HG02943 (cell line): ENCODE measurements around the gene COA1.
"Not testable (repeated sequence)": the region's sequence is repeated elsewhere in the genome, so short reads cannot be mapped to it uniquely, and the experiment has no call there.

Source experiments
- ATAC-seq: cut with Tn5 transposase; IDR thresholded peaks from one replicate; pipeline ENCODE4 v1.9.1; 2021; ENCODE audit warnings: mild to moderate bottlenecking, low read depth, moderate library complexity; ENCODE audit not compliant: unreplicated experiment

Gene COA1

DNA sequence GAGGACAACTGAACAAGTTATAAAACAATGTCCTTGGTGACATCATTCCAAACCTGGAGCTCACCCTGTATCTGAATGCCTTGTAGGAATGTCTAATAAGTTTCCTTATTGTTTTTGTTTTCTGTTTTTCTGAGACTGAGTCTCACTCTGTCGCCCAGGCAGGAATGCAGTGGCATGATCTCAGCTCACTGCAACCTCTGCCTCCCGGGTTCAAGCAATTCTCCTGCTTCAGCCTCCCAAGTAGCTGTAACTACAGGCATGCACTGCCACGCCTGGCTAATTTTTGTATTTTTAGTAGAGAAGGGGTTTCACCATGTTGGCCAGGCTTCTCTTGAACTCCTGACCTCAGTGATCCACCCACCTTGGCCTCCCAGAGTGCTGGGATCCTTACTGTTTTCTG lies 2.2 kb upstream of the COA1 start:
- ATAC-seq: not testable (repeated sequence)

DNA sequence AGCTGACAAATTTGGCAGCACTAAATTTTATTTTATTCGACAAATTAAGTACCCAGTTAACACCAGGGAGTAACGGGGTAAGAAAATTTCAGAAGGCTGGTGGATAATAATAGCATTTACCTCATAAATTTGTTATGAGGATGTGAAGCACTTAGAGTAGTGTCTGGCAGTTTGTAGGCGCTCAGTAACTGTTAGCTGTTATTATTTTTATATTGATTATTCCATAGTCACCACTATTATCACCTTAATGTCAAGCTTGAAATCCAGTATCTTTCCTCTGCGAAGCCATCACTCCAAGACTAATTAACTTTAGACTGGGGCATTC lies 563 bp upstream of the COA1 start:
- ATAC-seq: peak; percentile 12

- ATAC-seq: no peak
Observed at GRCh38 chr7:43727494-43727893, 1.8 kb downstream of the COA1 start.

DNA sequence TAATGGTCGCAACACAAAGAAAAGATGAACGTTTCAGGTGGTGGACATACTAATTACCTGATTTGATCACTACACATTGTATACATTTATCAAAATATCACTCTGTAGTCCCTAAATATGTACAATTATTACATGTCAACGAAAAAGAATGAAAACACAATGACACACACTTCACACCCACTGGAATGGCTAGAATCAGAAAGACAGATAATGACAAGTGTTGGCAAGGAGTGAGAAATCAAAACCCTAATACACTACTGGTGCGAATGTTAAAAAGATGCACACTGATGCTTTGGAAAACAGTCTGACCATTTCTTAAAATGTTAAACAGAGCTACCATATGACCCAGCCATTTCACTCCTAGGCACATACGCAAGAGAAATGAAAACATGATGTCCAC lies 2.3 kb downstream of the COA1 start:
- no peak for ATAC-seq

DNA sequence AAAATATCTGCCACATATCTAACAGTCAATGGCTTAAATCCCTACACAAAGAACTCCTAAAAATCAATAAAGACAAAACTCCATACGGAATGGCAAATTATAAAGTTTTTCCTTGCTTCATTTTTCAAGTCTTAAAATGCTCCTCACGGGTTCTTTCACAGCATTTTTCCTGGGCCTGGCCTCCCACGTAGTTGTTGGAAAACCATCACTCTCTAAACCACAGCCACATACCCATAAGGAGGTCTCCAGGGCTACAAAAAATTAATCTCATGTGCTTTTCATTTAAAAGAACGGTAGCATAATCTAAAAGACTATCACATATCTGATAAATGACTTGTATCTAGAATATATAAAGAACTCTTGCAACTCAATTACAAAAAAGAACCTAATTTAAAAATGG lies 2.9 kb downstream of the COA1 start:
- ATAC-seq: no peak

DNA sequence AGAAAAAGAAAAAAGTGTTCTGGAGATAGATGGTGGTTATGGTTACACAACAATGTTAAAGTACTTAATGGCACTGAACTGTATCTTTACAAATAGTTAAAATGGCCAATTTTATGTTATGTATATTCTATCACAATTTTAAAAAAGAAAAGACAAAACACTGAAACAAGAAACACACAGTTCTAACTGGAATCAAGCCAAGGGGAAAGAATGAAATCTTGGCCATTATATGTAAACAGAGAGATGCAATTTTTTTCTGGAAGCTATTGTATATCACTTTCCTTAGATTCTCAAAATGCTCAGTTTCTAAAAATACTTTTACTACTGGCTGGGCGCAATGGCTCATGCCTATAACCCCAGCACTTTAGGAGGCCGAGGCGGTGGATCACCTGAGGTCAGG lies 4.1 kb downstream of the COA1 start:
- no peak for ATAC-seq

- ATAC-seq: no peak
Observed at GRCh38 chr7:43723007-43723341, 6.3 kb downstream of the COA1 start.

DNA sequence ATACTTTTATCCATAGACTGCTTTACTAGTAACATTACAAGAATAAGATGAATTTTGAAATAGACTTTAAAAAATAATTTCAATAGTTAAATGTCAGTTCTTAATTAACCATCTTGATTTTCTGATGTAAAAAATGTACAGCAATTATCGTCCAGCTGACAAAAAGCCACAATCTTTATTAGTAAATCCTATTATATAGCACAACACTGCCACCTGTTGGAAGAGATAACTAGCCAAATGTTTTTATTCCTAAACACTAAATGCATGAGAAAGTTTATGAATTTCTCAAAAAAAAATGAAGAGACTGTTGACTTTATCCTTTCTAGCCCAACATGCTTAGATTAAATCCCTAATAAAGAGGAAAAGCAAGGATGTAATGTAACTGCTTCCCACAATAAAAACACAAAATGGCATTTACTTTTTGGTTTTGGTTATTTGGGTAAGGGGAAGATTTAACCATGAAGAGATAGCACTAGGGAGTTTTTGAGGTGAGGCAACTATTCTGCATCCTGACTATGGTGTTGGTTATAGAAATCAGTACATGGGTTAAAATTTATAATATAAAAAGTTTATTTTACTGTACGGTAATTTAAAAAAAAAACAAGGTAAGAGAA lies 8.0 kb downstream of the COA1 start:
- no peak for ATAC-seq

- ATAC-seq: no peak
Observed at GRCh38 chr7:43716598-43716997, 12.7 kb downstream of the COA1 start.

DNA sequence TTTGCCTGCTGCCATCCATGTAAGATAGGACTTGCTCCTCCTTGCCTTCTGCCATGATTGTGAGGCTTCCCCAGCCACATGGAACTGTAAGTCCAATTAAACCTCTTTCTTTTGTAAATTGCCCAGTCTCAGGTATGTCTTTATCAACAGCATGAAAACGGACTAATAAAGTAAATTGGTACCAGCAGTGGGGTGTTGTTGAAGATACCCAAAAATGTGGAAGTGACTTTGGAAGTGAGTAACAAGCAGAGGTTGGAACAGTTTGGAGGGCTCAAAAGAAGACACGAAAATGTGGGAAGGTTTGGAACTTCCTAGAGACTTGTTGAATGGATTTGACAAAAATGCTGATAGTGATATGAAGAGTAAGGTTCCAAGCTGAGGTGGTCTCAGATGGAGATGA lies 13.4 kb downstream of the COA1 start:
- ATAC-seq: not testable (repeated sequence)

DNA sequence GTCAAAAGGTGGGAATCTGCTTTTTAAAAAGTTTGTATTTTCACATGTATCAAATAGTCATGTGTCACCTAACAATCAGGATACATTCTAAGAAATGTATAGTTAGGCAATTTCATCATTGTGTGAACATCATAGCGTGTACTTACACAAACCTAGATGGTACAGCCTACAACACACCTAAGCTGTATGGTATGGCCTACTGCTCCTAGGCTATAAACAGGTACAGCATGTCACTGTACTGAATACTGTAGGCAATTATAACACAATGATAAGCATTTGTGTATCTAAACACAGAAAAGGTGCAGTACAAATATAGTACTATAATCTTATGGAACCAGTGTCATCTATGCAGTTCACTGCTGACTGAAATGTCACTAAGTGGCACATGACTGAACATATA lies 17.8 kb downstream of the COA1 start:
- no peak for ATAC-seq

DNA sequence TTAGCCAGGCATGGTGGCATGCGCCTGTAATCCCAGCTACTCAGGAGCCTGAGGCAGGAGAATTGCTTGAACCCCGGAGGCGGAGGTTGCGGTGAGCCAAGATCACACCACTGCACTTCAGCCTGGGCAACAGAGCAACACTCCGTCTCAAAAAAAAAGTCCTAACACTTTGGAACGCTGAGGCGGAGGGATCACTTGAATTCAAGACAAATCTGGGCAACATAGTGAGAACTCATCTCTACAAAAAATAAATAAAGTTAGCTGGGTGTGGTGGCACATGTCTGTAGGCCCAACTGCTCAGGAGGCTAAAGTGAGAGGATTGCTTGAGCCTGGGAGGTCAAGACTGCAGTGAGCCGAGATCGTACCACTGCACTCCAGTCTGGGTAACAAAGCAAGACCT lies 21.3 kb downstream of the COA1 start:
- ATAC-seq: not testable (repeated sequence)

GRCh38 chr7:43703573-43703972 lies 25.8 kb downstream of the COA1 start:
- no peak for ATAC-seq

DNA sequence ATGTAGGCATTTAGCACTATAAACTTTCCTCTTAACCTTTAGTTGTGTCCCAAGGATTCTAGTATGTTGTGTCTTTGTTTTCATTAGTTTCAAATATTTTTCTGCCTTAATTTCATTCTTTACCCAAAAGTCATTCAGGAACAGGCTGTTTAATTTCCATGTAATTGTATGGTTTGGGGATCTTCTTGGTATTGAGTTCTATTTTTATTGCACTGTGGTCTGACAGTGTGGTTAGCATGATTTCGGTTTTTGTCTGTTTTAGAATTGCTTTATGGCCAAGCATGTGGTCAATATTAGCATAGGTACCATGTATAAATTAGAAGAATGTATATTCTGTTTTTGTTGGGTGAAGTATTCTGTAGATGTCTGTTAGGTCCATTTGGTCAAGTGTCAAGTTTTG lies 26.3 kb downstream of the COA1 start:
- no peak for ATAC-seq

- no peak for ATAC-seq
Observed at GRCh38 chr7:43701929-43702328, 27.4 kb downstream of the COA1 start.

DNA sequence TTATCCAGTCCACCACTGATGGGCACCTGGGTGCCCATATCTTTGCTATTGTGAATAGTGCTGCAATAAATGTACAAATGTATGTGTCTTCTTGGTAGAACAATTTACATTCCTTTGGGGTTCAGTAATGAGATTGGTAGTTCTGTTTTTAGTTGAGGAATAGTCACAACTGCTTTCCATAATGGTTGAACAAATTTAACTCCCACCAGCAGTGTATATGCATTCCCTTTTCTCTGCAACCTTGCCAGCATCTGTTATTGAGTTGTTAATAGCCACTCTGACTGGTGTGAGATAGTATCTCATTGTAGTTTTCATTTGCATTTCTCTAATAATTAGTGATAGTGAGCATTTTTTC lies 27.8 kb downstream of the COA1 start:
- ATAC-seq: no peak

- ATAC-seq: no peak
Observed at GRCh38 chr7:43700646-43701499, 28.4 kb downstream of the COA1 start.

- ATAC-seq: no peak
Observed at GRCh38 chr7:43700059-43700501, 29.2 kb downstream of the COA1 start.

GRCh38 chr7:43698460-43699255 lies 30.7 kb downstream of the COA1 start:
- ATAC-seq: no peak

GRCh38 chr7:43697690-43698089 lies 31.6 kb downstream of the COA1 start:
- ATAC-seq: no peak

GRCh38 chr7:43695365-43695764 lies 34.0 kb downstream of the COA1 start:
- ATAC-seq: no peak

GRCh38 chr7:43694399-43694748 lies 34.9 kb downstream of the COA1 start:
- ATAC-seq: no peak
